GM12801 (cell line): Measurements from ENCODE around the gene SGK1.

ENCODE experiments used
- TF ChIP-seq, protein P1 (sequence below): IDR thresholded peaks from one replicate; pipeline ENCODE4 v1.5.1; 2011; ENCODE audit warnings: control low read depth; ENCODE audit not compliant: insufficient read length; ENCODE audit errors: extremely low read depth

Gene SGK1

DNA sequence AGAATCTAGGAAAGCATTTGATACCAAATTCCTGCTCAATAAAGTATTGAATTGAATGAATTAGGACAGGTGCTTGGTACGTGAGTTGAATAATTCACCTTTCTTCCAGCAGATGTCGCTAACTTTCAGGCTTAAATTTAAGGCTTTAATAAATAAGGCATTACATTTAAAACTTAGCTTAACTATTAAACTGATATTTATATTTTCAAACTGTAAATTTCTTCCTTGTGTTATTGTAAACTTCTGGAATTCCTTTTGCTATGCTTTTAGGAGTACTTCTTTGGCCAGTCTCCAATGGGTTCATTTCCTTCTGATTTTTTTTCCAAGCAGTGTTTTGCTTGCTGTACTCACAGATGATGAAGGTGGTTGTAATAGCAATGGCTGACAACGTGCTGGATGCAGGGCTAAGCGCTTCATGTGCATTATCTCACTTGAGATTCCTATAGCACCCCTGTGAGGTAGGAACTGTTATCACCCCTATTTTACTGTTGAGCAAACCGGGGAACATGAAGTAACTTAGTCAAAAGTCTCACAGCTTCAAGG, 194.2 kb downstream of the SGK1 start:
- TF ChIP-seq, protein P1, sequence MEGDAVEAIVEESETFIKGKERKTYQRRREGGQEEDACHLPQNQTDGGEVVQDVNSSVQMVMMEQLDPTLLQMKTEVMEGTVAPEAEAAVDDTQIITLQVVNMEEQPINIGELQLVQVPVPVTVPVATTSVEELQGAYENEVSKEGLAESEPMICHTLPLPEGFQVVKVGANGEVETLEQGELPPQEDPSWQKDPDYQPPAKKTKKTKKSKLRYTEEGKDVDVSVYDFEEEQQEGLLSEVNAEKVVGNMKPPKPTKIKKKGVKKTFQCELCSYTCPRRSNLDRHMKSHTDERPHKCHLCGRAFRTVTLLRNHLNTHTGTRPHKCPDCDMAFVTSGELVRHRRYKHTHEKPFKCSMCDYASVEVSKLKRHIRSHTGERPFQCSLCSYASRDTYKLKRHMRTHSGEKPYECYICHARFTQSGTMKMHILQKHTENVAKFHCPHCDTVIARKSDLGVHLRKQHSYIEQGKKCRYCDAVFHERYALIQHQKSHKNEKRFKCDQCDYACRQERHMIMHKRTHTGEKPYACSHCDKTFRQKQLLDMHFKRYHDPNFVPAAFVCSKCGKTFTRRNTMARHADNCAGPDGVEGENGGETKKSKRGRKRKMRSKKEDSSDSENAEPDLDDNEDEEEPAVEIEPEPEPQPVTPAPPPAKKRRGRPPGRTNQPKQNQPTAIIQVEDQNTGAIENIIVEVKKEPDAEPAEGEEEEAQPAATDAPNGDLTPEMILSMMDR: no peak

DNA sequence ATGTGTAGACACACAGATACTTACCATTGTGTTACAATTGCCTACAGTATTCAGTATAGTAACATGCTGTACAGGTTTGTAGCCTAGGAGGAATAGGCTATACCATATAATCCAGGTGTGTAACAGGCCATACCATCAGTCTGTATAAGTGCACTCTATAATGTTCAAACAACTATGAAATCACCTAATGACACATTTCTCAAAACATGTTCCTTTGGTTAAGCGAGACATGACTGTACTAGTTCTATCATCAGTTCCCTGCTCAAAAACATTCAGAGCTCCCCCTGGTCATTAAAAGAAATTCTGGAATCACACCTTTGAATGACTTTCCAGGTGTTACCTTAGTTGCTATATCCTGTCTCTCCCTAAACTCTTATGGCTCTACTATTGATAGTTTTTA, 195.1 kb downstream of the SGK1 start:
- TF ChIP-seq, protein P1: no peak

GRCh38 chr6:134119486-134119885, 198.4 kb downstream of the SGK1 start:
- TF ChIP-seq, protein P1: no peak
